ENCODE results near the gene B3GAT1. TPM values are rescaled to one million over a fixed set of nuclear protein-coding genes. Genes with fewer than 3 reads are reported as not detected.
"Not testable (repeated sequence)": the region's sequence is repeated elsewhere in the genome, so short reads cannot be mapped to it uniquely, and the experiment has no call there.

The B3GAT1 gene
- total and polyA plus RNA-seq, 4 experiments from 2014 or later, result 0.44 to 0.47 TPM; not detected in 2

DNA sequence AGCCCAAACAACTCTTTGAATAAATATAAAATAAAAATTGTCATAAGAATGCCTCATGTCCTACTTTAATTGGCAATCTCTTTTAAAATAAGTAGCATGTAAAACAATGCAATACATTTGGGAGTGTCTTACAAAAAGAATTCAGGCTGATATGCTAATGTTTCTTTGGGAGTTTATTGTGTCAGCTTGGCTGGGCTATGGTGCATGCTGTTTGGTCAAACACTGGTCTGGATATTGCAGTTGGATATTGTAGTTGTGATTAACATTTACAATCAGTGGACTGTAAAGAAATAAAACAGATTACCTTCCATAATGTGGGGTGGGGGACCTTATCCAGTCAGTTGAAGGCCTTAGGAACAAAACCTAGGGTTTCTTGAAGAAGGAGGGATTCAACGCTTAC is 37.0 kb upstream of the B3GAT1 start:
- no peaks in the 10 kb centered on the region for H3K9me3 ChIP-seq (ENCODE audit: control insufficient read depth in 1 of 2, low read length in 2 of 2)
- H3K36me3 ChIP-seq (ENCODE audit: insufficient read depth, low read length), result no peaks in the 10 kb centered on the region
- POLR2A ChIA-PET (ENCODE audit: partially characterized antibody), result no interaction called here
- no peak overlapping the region for H3K27ac ChIP-seq (ENCODE audit: low read depth, low read length)
- intact Hi-C loops (cut with micrococcal nuclease), result no loop called here
- H3K27me3 ChIP-seq (ENCODE audit: insufficient read depth, low read length), result no peaks in the 10 kb centered on the region
- Mint-ChIP-seq H3K9me3 (peaks cover 0 to 2% (median 0%) of the 10 kb centered on the region in 8 donors), H3K4me1 (no peaks in the 10 kb centered on the region), H3K27ac (no peak overlapping the region), H3K4me3 (no peak overlapping the region), H3K27me3 (peaks cover 1 to 10% of the 10 kb centered on the region in 2 donors), H3K36me3 (no peaks in the 10 kb centered on the region)
- H3K4me1 ChIP-seq (ENCODE audit: insufficient read depth, low read length), result no peaks in the 10 kb centered on the region
- no peak for DNase-seq
- CTCF ChIA-PET (ENCODE audit: partially characterized antibody), result no interaction called here
- no peak overlapping the region for H3K4me3 ChIP-seq (ENCODE audit: low read length in 2 of 2)

DNA sequence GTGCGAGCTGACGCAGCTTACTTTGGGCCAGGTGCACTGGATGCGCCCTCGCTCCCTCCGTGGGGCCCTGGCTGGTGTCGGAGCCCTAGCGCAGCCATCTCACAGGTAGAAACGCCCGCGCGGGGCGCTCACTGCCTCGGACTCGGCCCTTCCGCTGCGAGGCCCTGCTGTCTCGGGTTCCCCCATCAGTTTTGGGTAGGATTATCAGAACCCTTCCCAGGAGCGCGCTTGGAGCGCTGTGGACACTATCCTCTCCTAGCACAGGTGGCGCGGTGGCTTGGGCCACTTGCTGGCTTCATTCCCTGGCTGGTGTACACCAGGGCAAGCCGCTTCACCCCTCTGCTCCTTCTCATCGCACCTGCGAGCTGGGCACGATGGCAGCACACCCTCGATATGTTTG is 35.7 kb upstream of the B3GAT1 start:
- Mint-ChIP-seq H3K27ac (no peak overlapping the region), H3K4me3 (no peak overlapping the region), H3K4me1 (no peaks in the 10 kb centered on the region), H3K27me3 (peaks cover 5 to 12% of the 10 kb centered on the region in 2 donors), H3K9me3 (peaks cover 0 to 4% (median 0%) of the 10 kb centered on the region in 8 donors), H3K36me3 (no peaks in the 10 kb centered on the region)
- intact Hi-C loops (cut with micrococcal nuclease), result no loop called here
- no peaks in the 10 kb centered on the region for H3K9me3 ChIP-seq (ENCODE audit: control insufficient read depth in 1 of 2, low read length in 2 of 2)
- ChIA-PET POLR2A (ENCODE audit: partially characterized antibody) (no interaction called here), CTCF (ENCODE audit: partially characterized antibody) (no interaction called here)
- no peaks in the 10 kb centered on the region for H3K4me1 ChIP-seq (ENCODE audit: insufficient read depth, low read length)
- no peak overlapping the region for H3K27ac ChIP-seq (ENCODE audit: low read depth, low read length)
- no peak for DNase-seq
- no peaks in the 10 kb centered on the region for H3K36me3 ChIP-seq (ENCODE audit: insufficient read depth, low read length)
- no peak overlapping the region for H3K4me3 ChIP-seq (ENCODE audit: low read length in 2 of 2)
- H3K27me3 ChIP-seq (ENCODE audit: insufficient read depth, low read length), result no peaks in the 10 kb centered on the region

DNA sequence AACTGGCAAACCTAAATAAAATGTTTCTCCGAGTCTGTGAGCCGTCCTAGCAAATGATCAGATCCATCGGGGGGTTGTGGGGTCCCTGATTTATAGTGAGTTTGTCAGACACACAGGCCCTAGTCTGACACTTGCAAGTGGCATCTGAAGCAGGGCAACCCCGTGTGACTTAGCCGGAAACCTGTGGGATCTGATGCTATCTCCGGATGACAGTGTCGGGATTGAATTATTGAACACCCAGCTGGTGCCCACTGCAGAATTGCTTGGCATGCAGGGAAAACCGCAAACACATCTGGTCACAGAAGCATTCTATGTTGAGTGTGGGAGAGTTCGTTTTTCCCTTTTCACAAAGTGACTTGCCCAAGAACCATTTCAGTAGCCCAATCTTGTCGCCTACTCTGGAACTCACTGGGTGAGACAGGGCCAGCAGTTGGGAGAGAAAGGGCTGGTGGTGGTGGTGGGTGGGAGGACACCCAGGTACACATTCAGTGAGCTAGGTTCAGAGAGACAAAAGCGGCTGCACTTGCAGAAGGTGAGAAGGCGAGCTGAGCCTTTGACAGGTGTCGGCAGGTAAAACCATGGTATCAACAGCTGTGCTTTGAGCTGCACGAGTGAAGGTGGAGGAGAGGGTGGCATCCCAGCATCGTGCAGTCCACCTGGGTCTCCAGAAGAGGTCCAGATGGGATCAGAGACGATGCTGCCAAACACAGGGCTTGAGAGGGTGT is 33.7 kb upstream of the B3GAT1 start:
- peaks cover 0 to 4% (median 0%) of the 10 kb centered on the region in 8 donors for H3K9me3 Mint-ChIP-seq
- ChIA-PET POLR2A (ENCODE audit: partially characterized antibody) (no interaction called here), CTCF (ENCODE audit: partially characterized antibody) (no interaction called here)
- Histone ChIP-seq H3K4me1 (ENCODE audit: insufficient read depth, low read length) (no peaks in the 10 kb centered on the region), H3K4me3 (ENCODE audit: low read length in 2 of 2) (no peak overlapping the region), H3K27ac (ENCODE audit: low read depth, low read length) (no peak overlapping the region), H3K9me3 (ENCODE audit: control insufficient read depth in 1 of 2, low read length in 2 of 2) (no peaks in the 10 kb centered on the region), H3K27me3 (ENCODE audit: insufficient read depth, low read length) (no peaks in the 10 kb centered on the region), H3K36me3 (ENCODE audit: insufficient read depth, low read length) (no peaks in the 10 kb centered on the region)
- H3K27ac Mint-ChIP-seq, result peak overlapping the region in 1 of 7 donors; percentile 52
- peaks cover 9 to 15% of the 10 kb centered on the region in 2 donors for H3K27me3 Mint-ChIP-seq
- H3K4me3 Mint-ChIP-seq, result no peak overlapping the region
- no peak for DNase-seq
- intact Hi-C loops (cut with micrococcal nuclease), result no loop called here
- H3K36me3 Mint-ChIP-seq, result no peaks in the 10 kb centered on the region
- H3K4me1 Mint-ChIP-seq, result no peaks in the 10 kb centered on the region

DNA sequence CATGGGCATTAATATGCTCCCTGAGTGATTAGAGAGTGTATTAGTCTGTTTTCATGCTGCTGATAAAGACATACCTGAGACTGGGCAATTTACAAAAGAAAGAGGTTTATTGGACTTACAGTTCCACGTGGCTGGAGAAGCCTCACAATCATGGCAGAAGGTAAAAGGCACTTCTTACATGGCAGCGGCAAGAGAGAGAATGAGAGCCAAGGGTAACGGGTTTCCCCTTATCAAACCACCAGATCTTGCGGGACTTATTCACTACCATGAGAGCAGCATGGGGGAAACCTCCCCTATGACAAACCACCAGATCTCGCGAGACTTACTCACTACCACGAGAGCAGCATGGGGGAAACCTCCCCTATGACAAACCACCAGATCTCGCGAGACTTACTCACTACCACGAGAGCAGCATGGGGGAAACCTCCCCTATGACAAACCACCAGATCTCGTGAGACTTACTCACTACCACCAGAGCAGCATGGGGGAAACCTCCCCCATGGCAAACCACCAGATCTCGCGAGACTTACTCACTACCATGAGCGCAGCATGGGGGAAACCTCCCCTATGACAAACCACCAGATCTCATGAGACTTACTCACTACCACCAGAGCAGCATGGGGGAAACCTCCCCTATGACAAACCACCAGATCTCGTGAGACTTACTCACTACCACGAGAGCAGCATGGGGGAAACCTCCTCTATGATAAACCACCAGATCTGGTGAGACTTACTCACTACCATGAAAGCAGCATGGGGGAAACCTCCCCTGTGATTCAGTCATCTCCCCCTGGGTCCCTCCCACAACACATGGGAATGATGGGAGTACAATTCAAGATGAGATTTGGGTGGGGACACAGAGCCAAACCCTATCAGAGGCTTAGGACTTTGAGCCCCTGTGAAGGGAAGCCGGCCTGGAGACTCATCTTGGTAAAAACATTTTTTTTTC is 32.4 kb upstream of the B3GAT1 start:
- H3K4me1 ChIP-seq (ENCODE audit: insufficient read depth, low read length); CTCF ChIA-PET (ENCODE audit: partially characterized antibody); H3K27ac ChIP-seq (ENCODE audit: low read depth, low read length); H3K27me3 ChIP-seq (ENCODE audit: insufficient read depth, low read length); H3K27ac Mint-ChIP-seq; H3K4me3 ChIP-seq (ENCODE audit: low read length in 2 of 2); H3K36me3 Mint-ChIP-seq; H3K36me3 ChIP-seq (ENCODE audit: insufficient read depth, low read length); H3K4me3 Mint-ChIP-seq; H3K4me1 Mint-ChIP-seq; DNase-seq; H3K9me3 Mint-ChIP-seq; intact Hi-C loops (cut with micrococcal nuclease); POLR2A ChIA-PET (ENCODE audit: partially characterized antibody); H3K9me3 ChIP-seq (ENCODE audit: control insufficient read depth in 1 of 2, low read length in 2 of 2): not testable (repeated sequence)
- H3K27me3 Mint-ChIP-seq, result peaks cover 10 to 17% of the 10 kb centered on the region in 2 donors

DNA sequence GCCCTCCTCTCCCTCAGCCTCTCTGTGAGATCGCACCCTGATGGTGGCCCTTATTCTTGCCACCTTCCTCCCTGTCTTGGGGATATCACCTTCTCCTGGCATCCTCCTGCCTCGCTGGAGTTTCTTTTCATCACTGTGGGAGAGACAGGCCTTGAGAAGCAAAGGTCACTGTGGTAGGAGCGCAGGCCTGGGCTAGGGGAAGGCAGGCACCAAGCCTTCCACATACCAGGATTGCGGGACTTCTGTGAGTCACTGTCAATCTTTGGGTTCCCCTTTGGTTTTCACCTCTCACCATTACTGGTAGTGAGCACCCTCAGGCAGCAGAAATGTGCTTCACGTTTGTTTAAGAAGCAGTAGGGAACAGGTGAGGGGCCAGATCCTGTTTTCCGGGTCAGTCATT is 31.2 kb upstream of the B3GAT1 start:
- POLR2A ChIA-PET (ENCODE audit: partially characterized antibody), result no interaction called here
- DNase-seq, result no peak
- Mint-ChIP-seq H3K4me3 (no peak overlapping the region), H3K27ac (no peak overlapping the region), H3K4me1 (no peaks in the 10 kb centered on the region), H3K9me3 (peaks cover 0 to 5% (median 0%) of the 10 kb centered on the region in 8 donors), H3K36me3 (no peaks in the 10 kb centered on the region), H3K27me3 (peaks cover 10 to 18% of the 10 kb centered on the region in 2 donors)
- no peak overlapping the region for H3K27ac ChIP-seq (ENCODE audit: low read depth, low read length)
- H3K36me3 ChIP-seq (ENCODE audit: insufficient read depth, low read length), result no peaks in the 10 kb centered on the region
- H3K4me1 ChIP-seq (ENCODE audit: insufficient read depth, low read length), result no peaks in the 10 kb centered on the region
- no peaks in the 10 kb centered on the region for H3K27me3 ChIP-seq (ENCODE audit: insufficient read depth, low read length)
- CTCF ChIA-PET (ENCODE audit: partially characterized antibody), result no interaction called here
- no peaks in the 10 kb centered on the region for H3K9me3 ChIP-seq (ENCODE audit: control insufficient read depth in 1 of 2, low read length in 2 of 2)
- intact Hi-C loops (cut with micrococcal nuclease), result no loop called here
- H3K4me3 ChIP-seq (ENCODE audit: low read length in 2 of 2), result no peak overlapping the region

DNA sequence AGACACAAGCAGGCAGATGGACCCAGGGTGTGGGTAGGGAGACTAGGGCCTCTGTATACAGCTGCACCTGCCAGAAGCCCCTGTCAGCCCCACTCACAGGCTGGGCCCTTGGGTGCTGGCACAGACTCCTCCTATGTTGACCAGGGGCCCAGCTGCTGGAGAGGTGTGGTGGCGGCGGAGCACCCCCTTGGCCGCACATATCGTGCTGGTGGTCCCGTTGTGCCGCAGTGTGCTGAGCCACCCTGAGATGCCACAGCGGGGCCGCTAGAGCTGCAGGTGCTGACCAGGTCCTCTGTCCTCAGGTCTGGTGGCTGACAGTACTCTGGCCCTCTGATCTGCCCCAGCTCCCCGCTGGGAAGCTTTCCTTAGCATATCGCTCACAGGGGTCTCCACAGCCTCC is 30.2 kb upstream of the B3GAT1 start:
- Mint-ChIP-seq H3K4me3 (no peak overlapping the region), H3K27me3 (peaks cover 10 to 18% of the 10 kb centered on the region in 2 donors), H3K4me1 (no peaks in the 10 kb centered on the region), H3K9me3 (peaks cover 0 to 5% (median 0%) of the 10 kb centered on the region in 8 donors), H3K36me3 (no peaks in the 10 kb centered on the region), H3K27ac (no peak overlapping the region)
- no peak overlapping the region for H3K27ac ChIP-seq (ENCODE audit: low read depth, low read length)
- CTCF ChIA-PET (ENCODE audit: partially characterized antibody), result interaction anchor here (0.9 kb wide), 1 partner anchor 18 kb away, joined by 3 read pairs; no protein-coding TSS in a partner anchor
- intact Hi-C loops (cut with micrococcal nuclease), result no loop called here
- no peaks in the 10 kb centered on the region for H3K4me1 ChIP-seq (ENCODE audit: insufficient read depth, low read length)
- H3K36me3 ChIP-seq (ENCODE audit: insufficient read depth, low read length), result no peaks in the 10 kb centered on the region
- no peaks in the 10 kb centered on the region for H3K27me3 ChIP-seq (ENCODE audit: insufficient read depth, low read length)
- H3K4me3 ChIP-seq (ENCODE audit: low read length in 2 of 2), result no peak overlapping the region
- no peaks in the 10 kb centered on the region for H3K9me3 ChIP-seq (ENCODE audit: control insufficient read depth in 1 of 2, low read length in 2 of 2)
- no peak for DNase-seq
- POLR2A ChIA-PET (ENCODE audit: partially characterized antibody), result no interaction called here

DNA sequence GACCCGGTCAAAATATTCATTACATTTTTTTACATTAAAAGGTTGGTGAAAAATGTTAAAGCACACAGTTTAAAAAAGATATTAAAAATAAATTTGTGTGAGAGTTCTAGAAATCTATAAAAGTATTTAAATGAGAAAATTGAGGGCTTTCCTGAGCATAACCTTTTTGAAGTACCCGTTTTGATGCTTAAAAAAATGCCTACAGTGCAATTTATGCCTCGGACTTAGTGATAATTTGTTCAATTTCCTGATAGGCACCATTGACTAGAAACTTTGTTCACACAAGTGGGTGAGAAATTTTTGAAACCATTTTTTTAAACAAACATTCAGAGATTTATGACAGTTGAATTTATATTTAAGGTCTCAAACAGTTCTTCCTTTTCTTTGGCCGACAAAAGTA is 29.7 kb upstream of the B3GAT1 start:
- peaks cover 0 to 5% (median 0%) of the 10 kb centered on the region in 8 donors for H3K9me3 Mint-ChIP-seq
- POLR2A ChIA-PET (ENCODE audit: partially characterized antibody), result no interaction called here
- intact Hi-C loops (cut with micrococcal nuclease), result no loop called here

More for the DNA sequence above, 29.7 kb upstream of the B3GAT1 start:
- no peaks in the 10 kb centered on the region for H3K4me1 Mint-ChIP-seq
- no peak for DNase-seq
- CTCF ChIA-PET (ENCODE audit: partially characterized antibody), result no interaction called here
- H3K27ac Mint-ChIP-seq, result no peak overlapping the region
- no peak overlapping the region for H3K27ac ChIP-seq (ENCODE audit: low read depth, low read length)
- no peaks in the 10 kb centered on the region for H3K36me3 ChIP-seq (ENCODE audit: insufficient read depth, low read length)
- peaks cover 10 to 20% of the 10 kb centered on the region in 2 donors for H3K27me3 Mint-ChIP-seq
- H3K4me3 ChIP-seq (ENCODE audit: low read length in 2 of 2), result no peak overlapping the region
- H3K4me3 Mint-ChIP-seq, result no peak overlapping the region
- no peaks in the 10 kb centered on the region for H3K9me3 ChIP-seq (ENCODE audit: control insufficient read depth in 1 of 2, low read length in 2 of 2)
- no peaks in the 10 kb centered on the region for H3K27me3 ChIP-seq (ENCODE audit: insufficient read depth, low read length)
- H3K4me1 ChIP-seq (ENCODE audit: insufficient read depth, low read length), result no peaks in the 10 kb centered on the region
- H3K36me3 Mint-ChIP-seq, result no peaks in the 10 kb centered on the region
